ENCODE measurements around the gene RASGRF1. TPM values are rescaled to one million over a fixed set of nuclear protein-coding genes. Genes with fewer than 3 reads are reported as not detected.

RASGRF1 gene
- total RNA-seq, 4 donors from 2014 or later: 0.80 TPM; not detected in 3

GRCh38 chr15:79036323-79036722 lies 54.3 kb downstream of the RASGRF1 start:
- no peaks in the 10 kb centered on the region for H3K9me3 ChIP-seq
- WGBS: 59% methylated on average over 4 of the region's 4 CpGs
- H3K27ac ChIP-seq: no peak overlapping the region

GRCh38 chr15:79035814-79036213 lies 54.8 kb downstream of the RASGRF1 start:
- no peak overlapping the region for H3K4me3 ChIP-seq
- 35% methylated on average over 18 of the region's 18 CpGs for WGBS
- peaks cover 4% of the 10 kb centered on the region for H3K4me1 ChIP-seq
- H3K9me3 ChIP-seq: no peaks in the 10 kb centered on the region
- H3K36me3 ChIP-seq: no peaks in the 10 kb centered on the region
- no peak for DNase-seq (ENCODE audit: low spot score in 2 of 2)
- H3K27ac ChIP-seq: no peak overlapping the region
- H3K27me3 ChIP-seq: peaks cover 6% of the 10 kb centered on the region
- TF ChIP-seq POLR2AphosphoS5 (IDR thresholded peaks at IDR 0.05): no peak

More at GRCh38 chr15:79036323-79036722, 54.3 kb downstream of the RASGRF1 start:
- no peak for DNase-seq (ENCODE audit: low spot score in 2 of 2)
- Histone ChIP-seq H3K36me3 (no peaks in the 10 kb centered on the region), H3K27me3 (peaks cover 6% of the 10 kb centered on the region), H3K4me1 (peaks cover 4% of the 10 kb centered on the region), H3K4me3 (no peak overlapping the region)
- TF ChIP-seq POLR2AphosphoS5 (IDR thresholded peaks at IDR 0.05): no peak

- H3K27ac ChIP-seq: no peak overlapping the region
- DNase-seq (ENCODE audit: low spot score in 2 of 2): no peak
- H3K4me1 ChIP-seq: peaks cover 4% of the 10 kb centered on the region
- TF ChIP-seq CTCF (IDR thresholded peaks at IDR 0.05) (peak in 1 of 2 donors; percentile 13), POLR2A (IDR thresholded peaks at IDR 0.05) (no peak)
- no peaks in the 10 kb centered on the region for H3K9me3 ChIP-seq
- peaks cover 6% of the 10 kb centered on the region for H3K27me3 ChIP-seq
- WGBS: 44% methylated on average over 8 of the region's 11 CpGs
- no peak overlapping the region for H3K4me3 ChIP-seq
- no peaks in the 10 kb centered on the region for H3K36me3 ChIP-seq
Measured at GRCh38 chr15:79035111-79035601, 55.4 kb downstream of the RASGRF1 start.

GRCh38 chr15:79034284-79034683 lies 56.3 kb downstream of the RASGRF1 start:
- Histone ChIP-seq H3K4me3 (no peak overlapping the region), H3K4me1 (peaks cover 4% of the 10 kb centered on the region), H3K36me3 (no peaks in the 10 kb centered on the region), H3K9me3 (no peaks in the 10 kb centered on the region), H3K27ac (no peak overlapping the region), H3K27me3 (peaks cover 6% of the 10 kb centered on the region)
- 92% methylated on average over 1 of the region's 1 CpG for WGBS
- no peak for TF ChIP-seq CTCF (IDR thresholded peaks at IDR 0.05)
- TF ChIP-seq POLR2AphosphoS5 (IDR thresholded peaks at IDR 0.05): no peak
- no peak for TF ChIP-seq POLR2A (IDR thresholded peaks at IDR 0.05)
- no peak for TF ChIP-seq EP300 (IDR thresholded peaks at IDR 0.05)
- DNase-seq (ENCODE audit: low spot score in 2 of 2): no peak

- Histone ChIP-seq H3K27me3 (peaks cover 6% of the 10 kb centered on the region), H3K36me3 (no peaks in the 10 kb centered on the region), H3K4me1 (peaks cover 4% of the 10 kb centered on the region), H3K9me3 (no peaks in the 10 kb centered on the region), H3K27ac (no peak overlapping the region), H3K4me3 (no peak overlapping the region)
- 80% methylated on average over 2 of the region's 6 CpGs for WGBS
- TF ChIP-seq POLR2AphosphoS5 (IDR thresholded peaks at IDR 0.05) (no peak), EP300 (IDR thresholded peaks at IDR 0.05) (no peak), CTCF (IDR thresholded peaks at IDR 0.05) (no peak)
- DNase-seq (ENCODE audit: low spot score in 2 of 2): no peak
Measured at GRCh38 chr15:79032656-79033055, 57.9 kb downstream of the RASGRF1 start.

DNA sequence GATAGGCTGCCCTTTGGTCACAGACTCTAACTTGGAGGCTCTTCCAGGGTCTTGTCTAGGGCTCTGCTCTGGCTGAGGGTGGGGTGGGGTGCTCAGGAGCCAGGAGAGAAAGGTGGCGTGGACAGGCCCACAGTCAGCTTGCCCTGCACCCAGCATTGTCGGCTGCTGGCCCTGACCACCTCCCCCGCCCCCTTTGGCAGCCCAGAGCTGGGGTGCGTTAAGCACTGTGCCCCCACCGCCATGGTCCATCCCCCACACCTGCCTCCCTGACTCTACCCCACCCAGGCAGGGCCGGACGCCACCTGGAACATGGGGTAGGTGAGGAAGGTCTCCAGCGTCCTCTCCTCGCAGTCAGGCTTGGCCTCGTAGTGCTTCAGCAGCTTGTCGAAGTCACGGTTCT lies 58.8 kb downstream of the RASGRF1 start:
- H3K27ac ChIP-seq: no peak overlapping the region
- no peaks in the 10 kb centered on the region for H3K36me3 ChIP-seq
- no peaks in the 10 kb centered on the region for H3K9me3 ChIP-seq
- H3K4me3 ChIP-seq: no peak overlapping the region
- H3K4me1 ChIP-seq: peaks cover 4% of the 10 kb centered on the region
- no peak for DNase-seq (ENCODE audit: low spot score in 2 of 2)
- TF ChIP-seq EP300 (IDR thresholded peaks at IDR 0.05): no peak
- TF ChIP-seq POLR2AphosphoS5 (IDR thresholded peaks at IDR 0.05): no peak
- TF ChIP-seq POLR2A (IDR thresholded peaks at IDR 0.05): no peak
- TF ChIP-seq CTCF (IDR thresholded peaks at IDR 0.05): no peak
- peaks cover 4% of the 10 kb centered on the region for H3K27me3 ChIP-seq
- WGBS: 97% methylated on average over 8 of the region's 12 CpGs
